Fibroblast of the aortic adventitia (primary cell): ENCODE data around the gene ADI1. TPM values are rescaled to one million over a fixed set of nuclear protein-coding genes. Genes with fewer than 3 reads are reported as not detected.
"Not testable (repeated sequence)": the region's sequence is repeated elsewhere in the genome, so short reads cannot be mapped to it uniquely, and the experiment has no call there.

Source experiments
- DNase-seq: peaks from one replicate; pipeline ENCODE4 v3.0.0-alpha.2; 2010; ENCODE audit warnings: low read depth
- H3K4me3 ChIP-seq: 2 replicates; pipeline ENCODE4 v1.5.1; 2011; ENCODE audit warnings: low read depth, mild to moderate bottlenecking, control low read depth, low read length, moderate library complexity
- CTCF ChIP-seq: IDR thresholded peaks from 2 replicates; pipeline ENCODE4 v1.5.1; 2011; ENCODE audit warnings: mild to moderate bottlenecking, low read length, control low read depth, inconsistent platforms; ENCODE audit not compliant: insufficient read depth
- total RNA-seq: library from RNA; depleted of rRNA; stranded (reverse); fragments of >200 nt; gene quantifications from 2 replicates; pipeline ENCODE4 v1.2.3, GENCODE V29; 2012; ENCODE audit warnings: low replicate concordance

Gene ADI1
- total RNA-seq, 1 donor = 44.7 TPM

DNA sequence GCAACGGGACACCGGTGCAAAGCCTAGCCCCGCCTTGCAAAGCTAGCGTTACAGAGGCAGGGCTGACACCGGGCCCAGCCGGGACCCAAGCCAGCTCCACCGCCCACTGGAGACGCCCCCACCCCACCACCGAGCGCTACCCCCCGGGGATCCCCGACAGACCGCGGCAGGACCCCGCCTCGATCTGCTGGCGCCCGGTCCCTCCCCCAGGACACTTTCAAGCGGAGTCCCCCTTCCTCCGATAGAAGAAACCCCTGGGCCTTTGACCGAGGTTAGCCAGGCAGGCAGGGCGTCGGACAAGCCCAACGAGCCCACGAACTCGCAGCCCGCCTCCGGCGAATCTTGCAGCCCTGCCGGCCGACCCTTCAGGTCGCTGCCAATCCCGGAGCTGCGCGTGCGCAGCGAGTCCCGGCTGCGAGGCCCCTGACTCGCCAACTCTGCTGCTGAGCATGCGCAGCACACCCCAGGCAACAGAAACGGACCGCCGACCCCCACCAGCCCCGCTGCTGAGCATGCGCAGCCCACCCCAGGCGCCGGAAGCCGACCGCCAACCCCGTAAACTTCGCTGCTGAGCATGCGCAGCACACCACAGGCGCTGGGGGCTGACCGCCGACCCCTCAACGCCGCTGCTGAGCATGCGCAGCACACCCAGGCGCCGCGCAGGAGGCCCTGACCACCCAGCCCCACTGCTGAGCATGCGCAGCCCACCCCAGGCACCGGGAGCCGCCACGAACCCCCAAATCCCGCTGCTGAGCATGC is 656 bp downstream of the ADI1 start:
- no peak for TF ChIP-seq CTCF
- peak; percentile 98 for DNase-seq

DNA sequence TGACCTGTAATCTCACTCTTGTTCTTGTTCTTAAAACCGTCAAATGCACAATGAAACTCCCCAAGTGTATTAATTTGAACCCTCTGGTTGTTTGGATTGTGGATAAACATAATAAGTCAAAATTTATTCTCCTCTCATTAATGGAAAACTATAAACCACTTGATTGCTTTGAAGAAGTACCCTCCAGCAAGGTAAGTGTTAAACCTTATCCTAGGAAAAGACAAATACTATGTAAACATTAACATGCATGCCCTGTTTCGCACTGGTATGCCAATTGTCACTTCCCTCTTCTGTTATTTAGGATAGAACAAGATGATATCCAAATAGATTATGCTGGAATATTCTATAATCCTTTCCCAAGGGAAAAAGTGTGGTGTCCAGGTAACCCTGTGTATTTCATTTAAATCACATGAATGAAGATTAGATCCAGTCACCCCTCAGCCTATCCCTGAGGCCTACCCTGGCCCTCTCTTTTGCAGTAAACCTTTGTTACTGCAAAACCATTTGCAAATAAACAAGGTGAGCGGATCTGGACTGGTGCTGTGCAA is 1.3 kb downstream of the ADI1 start:
- DNase-seq = no peak
- TF ChIP-seq CTCF = no peak
- peak overlapping the region; percentile 85 for H3K4me3 ChIP-seq

More for the DNA sequence above, 656 bp downstream of the ADI1 start:
- peak overlapping the region; percentile 87 for H3K4me3 ChIP-seq

DNA sequence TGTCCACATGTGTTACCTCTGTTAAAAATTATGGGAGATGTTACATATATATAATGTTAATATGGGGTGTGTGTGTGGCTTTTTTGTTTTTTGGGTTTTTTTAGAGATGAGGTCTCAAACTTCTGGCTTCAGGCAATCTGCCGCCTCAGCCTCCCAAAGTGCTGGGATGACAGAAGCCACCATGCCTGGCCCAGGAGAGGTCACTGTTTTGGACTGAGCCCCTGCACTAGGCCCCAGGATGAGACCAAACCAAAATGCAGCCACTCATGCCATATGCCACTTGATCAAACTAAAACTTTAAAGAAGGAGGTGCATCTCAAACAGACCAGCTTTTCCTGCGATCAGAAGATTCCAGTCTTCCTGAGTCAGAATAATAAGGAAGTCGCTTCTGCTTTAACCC is 2.5 kb downstream of the ADI1 start:
- DNase-seq = no peak
- no peak for TF ChIP-seq CTCF
- H3K4me3 ChIP-seq = no peak overlapping the region

- DNase-seq, H3K4me3 ChIP-seq: not testable (repeated sequence)
These were observed 3.9 kb downstream of the ADI1 start for GRCh38 chr2:3515438-3515837.

DNA sequence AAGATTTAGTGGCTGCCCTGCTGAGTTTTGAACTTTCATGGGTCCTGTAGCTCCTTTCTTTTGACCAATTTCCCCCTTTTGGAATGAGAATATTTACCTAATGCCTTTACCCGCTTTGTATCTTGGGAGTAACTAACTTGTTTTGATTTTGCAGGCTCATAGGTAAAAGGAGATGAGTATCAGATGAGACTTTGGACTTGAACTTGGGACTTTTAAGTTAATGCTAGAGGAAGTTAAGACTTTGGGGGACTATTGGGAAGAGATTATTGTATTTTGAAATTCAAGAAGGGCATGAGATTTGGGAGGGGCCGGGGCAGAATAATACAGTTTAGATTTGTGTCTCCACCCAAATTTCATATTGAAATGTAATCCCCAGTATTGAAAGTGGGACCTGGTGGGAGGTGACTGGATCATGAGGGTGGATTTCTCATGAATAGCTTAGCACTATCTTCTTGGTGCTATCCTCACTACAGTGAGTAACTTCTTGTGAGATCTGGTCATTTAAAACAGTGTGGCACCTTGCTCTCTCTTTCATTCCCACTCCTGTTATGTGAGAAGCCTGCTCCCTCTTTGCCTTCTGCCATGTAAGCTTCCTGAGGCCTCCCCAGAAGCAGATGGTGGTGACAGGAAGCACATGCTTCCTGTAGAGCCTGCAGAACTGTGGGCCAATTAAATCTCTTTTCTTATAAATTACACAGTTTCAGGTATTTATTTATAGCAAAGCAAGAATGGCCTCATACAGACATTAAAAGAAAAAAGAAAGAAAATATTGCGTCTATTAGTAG is 6.1 kb downstream of the ADI1 start:
- DNase-seq = no peak
- no peak for TF ChIP-seq CTCF

GRCh38 chr2:3512086-3512485 is 7.2 kb downstream of the ADI1 start:
- peak; percentile 54 for DNase-seq
- no peak for TF ChIP-seq CTCF
- H3K4me3 ChIP-seq = no peak overlapping the region

More for the DNA sequence above, 6.1 kb downstream of the ADI1 start:
- H3K4me3 ChIP-seq = no peak overlapping the region

DNA sequence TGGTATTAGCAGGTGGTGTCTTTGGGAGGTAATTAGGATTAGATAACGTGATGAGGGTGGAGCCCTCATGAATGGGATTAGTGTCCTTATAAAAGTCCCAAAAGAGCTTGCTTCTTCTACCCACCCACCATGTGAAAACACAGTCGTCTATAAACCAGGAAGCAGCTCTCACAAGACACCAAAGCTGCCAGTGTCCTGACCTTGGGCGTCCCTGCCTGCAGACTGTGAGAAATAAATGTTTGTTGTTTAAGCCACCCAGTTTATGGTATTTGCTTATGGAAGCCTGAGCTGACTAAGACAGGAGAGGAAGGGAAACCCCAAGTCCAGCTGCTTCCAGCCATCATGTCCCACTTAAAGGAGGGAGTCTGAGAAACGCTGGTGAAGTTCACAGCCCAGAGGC is 13.6 kb downstream of the ADI1 start:
- DNase-seq = no peak
- no peak overlapping the region for H3K4me3 ChIP-seq
- TF ChIP-seq CTCF = no peak
